ENCODE data around the gene CMTM7.

CMTM7 gene

GRCh38 chr3:32454111-32454510 lies 62.5 kb downstream of the CMTM7 start:
- TF ChIP-seq, protein P1, sequence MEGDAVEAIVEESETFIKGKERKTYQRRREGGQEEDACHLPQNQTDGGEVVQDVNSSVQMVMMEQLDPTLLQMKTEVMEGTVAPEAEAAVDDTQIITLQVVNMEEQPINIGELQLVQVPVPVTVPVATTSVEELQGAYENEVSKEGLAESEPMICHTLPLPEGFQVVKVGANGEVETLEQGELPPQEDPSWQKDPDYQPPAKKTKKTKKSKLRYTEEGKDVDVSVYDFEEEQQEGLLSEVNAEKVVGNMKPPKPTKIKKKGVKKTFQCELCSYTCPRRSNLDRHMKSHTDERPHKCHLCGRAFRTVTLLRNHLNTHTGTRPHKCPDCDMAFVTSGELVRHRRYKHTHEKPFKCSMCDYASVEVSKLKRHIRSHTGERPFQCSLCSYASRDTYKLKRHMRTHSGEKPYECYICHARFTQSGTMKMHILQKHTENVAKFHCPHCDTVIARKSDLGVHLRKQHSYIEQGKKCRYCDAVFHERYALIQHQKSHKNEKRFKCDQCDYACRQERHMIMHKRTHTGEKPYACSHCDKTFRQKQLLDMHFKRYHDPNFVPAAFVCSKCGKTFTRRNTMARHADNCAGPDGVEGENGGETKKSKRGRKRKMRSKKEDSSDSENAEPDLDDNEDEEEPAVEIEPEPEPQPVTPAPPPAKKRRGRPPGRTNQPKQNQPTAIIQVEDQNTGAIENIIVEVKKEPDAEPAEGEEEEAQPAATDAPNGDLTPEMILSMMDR (IDR thresholded peaks at IDR 0.05; ENCODE audit: low read depth, low read length, missing control alignments), result no peak
- no peak overlapping the region for H3K4me3 ChIP-seq (ENCODE audit: low read depth, low read length)
- no peak for DNase-seq (ENCODE audit: low read depth)

- H3K4me3 ChIP-seq (ENCODE audit: low read depth, low read length), result no peak overlapping the region
- DNase-seq (ENCODE audit: low read depth), result no peak
- TF ChIP-seq, protein P1 (IDR thresholded peaks at IDR 0.05; ENCODE audit: low read depth, low read length, missing control alignments), result no peak
Measured at GRCh38 chr3:32454731-32455608, 63.3 kb downstream of the CMTM7 start.

DNA sequence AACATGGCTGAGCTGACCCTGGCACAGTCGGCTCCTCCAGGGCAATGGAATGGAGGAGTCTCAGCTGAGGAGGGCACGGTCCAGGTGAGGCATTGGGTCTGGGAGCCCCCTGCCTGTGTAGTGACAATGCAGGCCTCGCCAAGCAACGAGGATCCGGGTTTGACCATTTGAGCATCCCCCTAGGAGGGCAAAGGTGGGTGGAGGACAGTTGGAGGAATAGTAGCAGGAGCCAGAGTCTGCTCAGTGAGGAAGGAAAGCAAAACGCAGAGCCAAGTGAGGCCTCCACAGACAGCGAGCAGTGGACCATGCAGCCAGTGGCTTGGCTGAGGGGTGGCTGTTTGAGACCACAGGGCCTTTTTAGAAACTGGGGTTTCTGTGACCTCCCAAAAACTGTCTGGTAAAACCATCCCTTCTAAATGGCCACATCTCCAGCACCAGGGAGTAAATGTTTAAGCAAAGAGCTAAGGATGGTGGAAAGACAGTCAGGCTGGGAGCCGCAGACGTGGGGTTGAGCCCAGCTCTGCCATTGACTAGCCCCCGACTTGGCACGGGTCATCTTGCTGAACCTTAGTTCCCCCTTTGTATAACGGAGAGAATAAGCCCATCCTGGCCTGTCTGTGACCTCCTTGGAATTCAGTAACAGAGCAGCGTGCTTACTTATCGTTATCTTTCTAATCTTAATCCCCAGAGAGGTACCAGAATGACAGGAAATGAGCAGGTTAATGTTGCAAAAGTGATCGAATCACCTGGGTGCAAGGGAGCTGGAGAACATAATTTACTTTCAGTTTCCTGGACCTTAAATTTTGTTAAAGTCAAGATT lies 64.2 kb downstream of the CMTM7 start:
- H3K4me3 ChIP-seq (ENCODE audit: low read depth, low read length), result no peak overlapping the region
- no peak for DNase-seq (ENCODE audit: low read depth)
- TF ChIP-seq, protein P1 (IDR thresholded peaks at IDR 0.05; ENCODE audit: low read depth, low read length, missing control alignments), result no peak

- no peak overlapping the region for H3K4me3 ChIP-seq (ENCODE audit: low read depth, low read length)
- TF ChIP-seq, protein P1 (IDR thresholded peaks at IDR 0.05; ENCODE audit: low read depth, low read length, missing control alignments), result no peak
Measured at GRCh38 chr3:32456429-32457130, 64.9 kb downstream of the CMTM7 start.

GRCh38 chr3:32457971-32458471 lies 66.4 kb downstream of the CMTM7 start:
- H3K4me3 ChIP-seq (ENCODE audit: low read depth, low read length), result no peak overlapping the region
- DNase-seq (ENCODE audit: low read depth), result no peak
- TF ChIP-seq, protein P1 (IDR thresholded peaks at IDR 0.05; ENCODE audit: low read depth, low read length, missing control alignments), result no peak

More at GRCh38 chr3:32456429-32457130, 64.9 kb downstream of the CMTM7 start:
- no peak for DNase-seq (ENCODE audit: low read depth)

GRCh38 chr3:32459450-32459849 lies 67.8 kb downstream of the CMTM7 start:
- no peak overlapping the region for H3K4me3 ChIP-seq (ENCODE audit: low read depth, low read length)
- DNase-seq (ENCODE audit: low read depth), result no peak
- TF ChIP-seq, protein P1 (IDR thresholded peaks at IDR 0.05; ENCODE audit: low read depth, low read length, missing control alignments), result no peak
